PC-9 (cell line): ENCODE results near the gene CACNA1E. TPM values are rescaled to one million over a fixed set of nuclear protein-coding genes. Genes with fewer than 3 reads are reported as not detected.

ENCODE experiments used
- BruUV-seq: library from RNA; stranded (reverse); fragments of 400-500 nt; replicated peaks from 2 replicates; lab custom pipeline; 2021; lab: Mats Ljungman, UMichigan
- CTCF ChIA-PET: fragments of 300-600 bp; sonication (Branson Sonifier 250); formaldehyde crosslinking; loops from one replicate; lab custom pipeline; 2022; ENCODE audit warnings: antibody characterized with exemption; lab: Charles Lee
- POLR2A ChIA-PET: fragments of 300-600 bp; sonication (Branson Sonifier 250); formaldehyde crosslinking; loops from one replicate; lab custom pipeline; 2022; ENCODE audit warnings: antibody characterized with exemption; ENCODE audit not compliant: unreplicated experiment; lab: Charles Lee
- DNase-seq, 2 experiments: peaks; one replicate each; pipeline versions ENCODE4 v3.0.0 to v3.0.0-alpha.2; 2015 to 2022; ENCODE audit warnings: mixed read lengths in 1 of 2
- H2AFZ ChIP-seq: fragments of 200-600 bp; sonication (generic); 2 replicates; pipeline ENCODE4 v1.8.1; 2017; ENCODE audit warnings: antibody characterized with exemption
- H3F3A ChIP-seq: fragments of 200-600 bp; sonication (generic); 2 replicates; pipeline ENCODE4 v1.8.1; 2017; ENCODE audit warnings: antibody characterized with exemption, mild to moderate bottlenecking, low read depth; ENCODE audit not compliant: insufficient read depth
- H3K27ac ChIP-seq: fragments of 200-600 bp; sonication (generic); 2 replicates; pipeline ENCODE4 v1.6.1; 2016; ENCODE audit warnings: mixed run types
- H3K27me3 ChIP-seq: fragments of 200-600 bp; sonication (generic); 2 replicates; pipeline ENCODE4 v1.6.1; 2016; ENCODE audit warnings: low read depth, mixed run types; ENCODE audit not compliant: insufficient read depth
- H3K36me3 ChIP-seq: fragments of 200-600 bp; sonication (generic); 2 replicates; pipeline ENCODE4 v1.6.1; 2016; ENCODE audit warnings: low read depth, mixed run types
- H3K4me1 ChIP-seq: fragments of 200-600 bp; sonication (generic); replicated peaks from 2 replicates; pipeline ENCODE4 v1.6.1; 2016; ENCODE audit warnings: mixed run types; ENCODE audit not compliant: insufficient read depth
- H3K4me2 ChIP-seq: fragments of 200-600 bp; sonication (generic); 2 replicates; pipeline ENCODE4 v1.6.1; 2017; ENCODE audit warnings: mixed run types
- H3K4me3 ChIP-seq: fragments of 200-600 bp; sonication (generic); 2 replicates; pipeline ENCODE4 v1.6.1; 2016; ENCODE audit warnings: mixed run types
- H3K79me2 ChIP-seq: fragments of 200-600 bp; sonication (generic); 2 replicates; pipeline ENCODE4 v1.6.1; 2017; ENCODE audit warnings: low read depth, mixed run types
- H3K9me2 ChIP-seq: fragments of 200-600 bp; sonication (generic); 2 replicates; pipeline ENCODE4 v1.8.1; 2017; ENCODE audit warnings: mild to moderate bottlenecking; ENCODE audit not compliant: insufficient read depth
- H3K9me3 ChIP-seq: fragments of 200-600 bp; sonication (generic); 2 replicates; pipeline ENCODE4 v1.8.1; 2016; ENCODE audit warnings: low read depth; ENCODE audit not compliant: insufficient read depth
- H4K20me1 ChIP-seq: fragments of 200-600 bp; sonication (generic); 2 replicates; pipeline ENCODE4 v1.8.1; 2017; ENCODE audit not compliant: insufficient read depth
- EZH2 ChIP-seq: fragments of 200-600 bp; sonication (generic); IDR thresholded peaks from 2 replicates; pipeline ENCODE4 v1.8.0; 2017; ENCODE audit warnings: antibody characterized with exemption, low read depth
- intact Hi-C: fragments of 100-400 bp; cut with micrococcal nuclease; formaldehyde crosslinking; loops from one replicate; pipeline ENCODE4 v1.10.0; 2022; ENCODE audit not compliant: unreplicated experiment
- total RNA-seq: library from RNA; stranded (reverse); gene quantifications from 2 replicates; pipeline ENCODE4 v1.2.3, GENCODE V29; 2021
- TF ChIP-seq, protein P1 (sequence below): fragments of 200-600 bp; sonication (generic); conservative IDR thresholded peaks from 2 replicates; pipeline ENCODE4 v1.6.1; 2017; ENCODE audit warnings: mixed run types, antibody characterized with exemption, mild to moderate bottlenecking, moderate library complexity

CACNA1E gene
- total RNA-seq, 1 experiment from 2014 or later, result not detected

- Histone ChIP-seq H3K4me1 (no peaks in the 10 kb centered on the region), H3K27me3 (peaks cover 10% of the 10 kb centered on the region; the same call in 1 of the 2 replicates), H3K4me3 (no peak overlapping the region), H3K9me2 (no peaks in the 10 kb centered on the region), H3K27ac (no peak overlapping the region), H3K79me2 (no peaks in the 10 kb centered on the region), H3K9me3 (no peaks in the 10 kb centered on the region), H3F3A (no peaks in the 10 kb centered on the region), H4K20me1 (no peaks in the 10 kb centered on the region), H3K4me2 (no peak overlapping the region), H3K36me3 (no peaks in the 10 kb centered on the region), H2AFZ (no peak overlapping the region)
- no peak for DNase-seq
- intact Hi-C loops, result no loop called here
- ChIA-PET CTCF (no interaction called here), POLR2A (no interaction called here)
- TF ChIP-seq, protein P1, sequence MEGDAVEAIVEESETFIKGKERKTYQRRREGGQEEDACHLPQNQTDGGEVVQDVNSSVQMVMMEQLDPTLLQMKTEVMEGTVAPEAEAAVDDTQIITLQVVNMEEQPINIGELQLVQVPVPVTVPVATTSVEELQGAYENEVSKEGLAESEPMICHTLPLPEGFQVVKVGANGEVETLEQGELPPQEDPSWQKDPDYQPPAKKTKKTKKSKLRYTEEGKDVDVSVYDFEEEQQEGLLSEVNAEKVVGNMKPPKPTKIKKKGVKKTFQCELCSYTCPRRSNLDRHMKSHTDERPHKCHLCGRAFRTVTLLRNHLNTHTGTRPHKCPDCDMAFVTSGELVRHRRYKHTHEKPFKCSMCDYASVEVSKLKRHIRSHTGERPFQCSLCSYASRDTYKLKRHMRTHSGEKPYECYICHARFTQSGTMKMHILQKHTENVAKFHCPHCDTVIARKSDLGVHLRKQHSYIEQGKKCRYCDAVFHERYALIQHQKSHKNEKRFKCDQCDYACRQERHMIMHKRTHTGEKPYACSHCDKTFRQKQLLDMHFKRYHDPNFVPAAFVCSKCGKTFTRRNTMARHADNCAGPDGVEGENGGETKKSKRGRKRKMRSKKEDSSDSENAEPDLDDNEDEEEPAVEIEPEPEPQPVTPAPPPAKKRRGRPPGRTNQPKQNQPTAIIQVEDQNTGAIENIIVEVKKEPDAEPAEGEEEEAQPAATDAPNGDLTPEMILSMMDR, result no peak
- no peak for TF ChIP-seq EZH2
- no TSS peak for BruUV-seq
Observed at GRCh38 chr1:181645171-181645570, 161.9 kb downstream of the CACNA1E start.

GRCh38 chr1:181646710-181647109 lies 163.4 kb downstream of the CACNA1E start:
- Histone ChIP-seq H2AFZ (no peak overlapping the region), H4K20me1 (no peaks in the 10 kb centered on the region), H3F3A (no peaks in the 10 kb centered on the region), H3K36me3 (no peaks in the 10 kb centered on the region), H3K79me2 (no peaks in the 10 kb centered on the region), H3K4me3 (no peak overlapping the region), H3K9me2 (no peaks in the 10 kb centered on the region), H3K9me3 (no peaks in the 10 kb centered on the region), H3K27me3 (peaks cover 6% of the 10 kb centered on the region; the same call in 1 of the 2 replicates), H3K4me1 (no peaks in the 10 kb centered on the region), H3K27ac (no peak overlapping the region), H3K4me2 (no peak overlapping the region)
- CTCF ChIA-PET, result no interaction called here
- DNase-seq, result no peak
- no TSS peak for BruUV-seq
- TF ChIP-seq EZH2, result no peak
- intact Hi-C loops, result no loop called here
- POLR2A ChIA-PET, result no interaction called here

DNA sequence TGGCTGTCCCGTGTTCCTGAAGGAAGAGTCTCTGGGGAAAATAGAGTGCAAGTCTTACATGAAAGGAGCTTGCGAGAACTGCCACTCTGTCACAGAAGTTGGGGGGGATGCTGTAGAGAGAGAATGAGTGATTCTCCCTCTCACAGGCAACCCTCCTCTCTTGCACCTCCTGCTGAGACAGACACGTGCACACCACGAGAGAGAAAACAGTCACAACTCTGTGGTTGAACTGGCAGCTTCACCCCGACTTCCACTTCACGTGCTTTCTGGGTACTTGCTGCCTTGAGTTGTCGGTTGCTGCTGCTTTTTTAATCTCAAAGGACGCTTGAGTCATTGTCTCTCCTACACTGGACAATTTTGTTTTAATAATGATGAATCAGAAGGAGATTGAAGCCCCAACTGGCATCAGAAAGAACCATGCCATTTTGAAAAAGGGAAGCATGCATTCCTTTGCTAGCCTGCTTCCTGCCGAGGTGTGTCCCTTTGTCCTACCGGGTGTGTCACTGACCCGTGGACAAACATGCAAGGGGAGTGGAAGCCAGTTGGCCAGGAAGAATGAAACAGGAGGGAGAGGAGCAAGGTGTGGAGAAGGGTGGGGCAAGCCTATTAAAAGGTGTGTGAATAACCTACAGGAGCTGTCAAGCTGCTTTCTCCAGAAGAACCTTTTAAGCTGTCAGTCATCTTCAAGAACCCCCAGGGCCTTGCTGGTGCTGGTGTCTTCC lies 164.2 kb downstream of the CACNA1E start:
- Histone ChIP-seq H3K9me3 (no peaks in the 10 kb centered on the region), H3K27ac (no peak overlapping the region), H2AFZ (no peak overlapping the region), H3F3A (no peaks in the 10 kb centered on the region), H3K79me2 (no peaks in the 10 kb centered on the region), H3K4me3 (no peak overlapping the region), H3K27me3 (peaks cover 6% of the 10 kb centered on the region; the same call in 1 of the 2 replicates), H3K4me2 (no peak overlapping the region), H3K4me1 (no peaks in the 10 kb centered on the region), H4K20me1 (no peaks in the 10 kb centered on the region), H3K36me3 (no peaks in the 10 kb centered on the region), H3K9me2 (no peaks in the 10 kb centered on the region)
- no TSS peak for BruUV-seq
- DNase-seq, result no peak
- ChIA-PET CTCF (no interaction called here), POLR2A (no interaction called here)
- TF ChIP-seq, protein P1, result no peak
- TF ChIP-seq EZH2, result no peak
- intact Hi-C loops, result no loop called here

GRCh38 chr1:181651276-181651675 lies 168.0 kb downstream of the CACNA1E start:
- intact Hi-C loops, result no loop called here
- no peak for TF ChIP-seq EZH2
- TF ChIP-seq, protein P1, result no peak
- CTCF ChIA-PET, result no interaction called here
- Histone ChIP-seq H3K9me2 (no peaks in the 10 kb centered on the region; the same call in 1 of the 2 replicates), H3K4me2 (no peak overlapping the region), H3K4me1 (no peaks in the 10 kb centered on the region), H3K27ac (no peak overlapping the region), H3K36me3 (no peaks in the 10 kb centered on the region), H3F3A (no peaks in the 10 kb centered on the region), H3K9me3 (no peaks in the 10 kb centered on the region), H3K4me3 (no peak overlapping the region), H2AFZ (no peak overlapping the region), H4K20me1 (no peaks in the 10 kb centered on the region), H3K27me3 (no peaks in the 10 kb centered on the region), H3K79me2 (no peaks in the 10 kb centered on the region)
- no peak for DNase-seq
- POLR2A ChIA-PET, result no interaction called here
- no TSS peak for BruUV-seq
